ENCODE data around the gene VCAN.

The VCAN gene

GRCh38 chr5:83551821-83552220 is 80.3 kb downstream of the VCAN start:
- Histone ChIP-seq H3K4me1 (peaks cover 0 to 10% (median 2%) of the 10 kb centered on the region in 4 donors), H3K27me3 (no peaks in the 10 kb centered on the region), H3K36me3 (no peaks in the 10 kb centered on the region), H3K9me3 (no peaks in the 10 kb centered on the region), H3K27ac (peak overlapping the region in 1 of 2 donors; percentile 46), H3K4me3 (no peak overlapping the region)
- DNase-seq, result no peak
- TF ChIP-seq CTCF (IDR thresholded peaks at IDR 0.05), result no peak
- intact Hi-C loops (cut with DNase I; ENCODE audit: low total_unique reads), result no loop called here

GRCh38 chr5:83552275-83552674 is 80.7 kb downstream of the VCAN start:
- H3K4me3 ChIP-seq, result no peak overlapping the region
- H3K27me3 ChIP-seq, result no peaks in the 10 kb centered on the region
- H3K27ac ChIP-seq, result peak overlapping the region in 1 of 2 donors; percentile 46
- DNase-seq, result no peak
- H3K9me3 ChIP-seq, result no peaks in the 10 kb centered on the region
- no peaks in the 10 kb centered on the region for H3K36me3 ChIP-seq
- TF ChIP-seq CTCF (IDR thresholded peaks at IDR 0.05), result no peak
- H3K4me1 ChIP-seq, result peaks cover 0 to 10% (median 2%) of the 10 kb centered on the region in 4 donors
- intact Hi-C loops (cut with DNase I; ENCODE audit: low total_unique reads), result no loop called here

- peak overlapping the region; percentile 5 to 46 for H3K27ac ChIP-seq
- TF ChIP-seq CTCF (IDR thresholded peaks at IDR 0.05), result no peak
- H3K9me3 ChIP-seq, result no peaks in the 10 kb centered on the region
- no peaks in the 10 kb centered on the region for H3K36me3 ChIP-seq
- intact Hi-C loops (cut with DNase I; ENCODE audit: low total_unique reads), result no loop called here
- no peaks in the 10 kb centered on the region for H3K27me3 ChIP-seq
- no peak overlapping the region for H3K4me3 ChIP-seq
- H3K4me1 ChIP-seq, result peaks cover 0 to 10% (median 2%) of the 10 kb centered on the region in 4 donors
- DNase-seq, result peak; percentile 64 to 71
Observed at GRCh38 chr5:83553000-83553486, 81.5 kb downstream of the VCAN start.

- Histone ChIP-seq H3K27ac (peak overlapping the region in 1 of 2 donors; percentile 46), H3K4me1 (peaks cover 0 to 17% (median 5%) of the 10 kb centered on the region in 4 donors), H3K4me3 (no peak overlapping the region), H3K36me3 (no peaks in the 10 kb centered on the region), H3K9me3 (no peaks in the 10 kb centered on the region), H3K27me3 (no peaks in the 10 kb centered on the region)
- DNase-seq, result no peak
- intact Hi-C loops (cut with DNase I; ENCODE audit: low total_unique reads), result no loop called here
- no peak for TF ChIP-seq CTCF (IDR thresholded peaks at IDR 0.05)
Observed at GRCh38 chr5:83554133-83554532, 82.6 kb downstream of the VCAN start.

- no peak for TF ChIP-seq CTCF (IDR thresholded peaks at IDR 0.05)
- Histone ChIP-seq H3K27me3 (no peaks in the 10 kb centered on the region), H3K9me3 (no peaks in the 10 kb centered on the region), H3K4me1 (peaks cover 0 to 17% (median 7%) of the 10 kb centered on the region in 4 donors), H3K36me3 (no peaks in the 10 kb centered on the region), H3K27ac (peak overlapping the region in 1 of 2 donors; percentile 15), H3K4me3 (no peak overlapping the region)
- intact Hi-C loops (cut with DNase I; ENCODE audit: low total_unique reads), result no loop called here
- no peak for DNase-seq
Observed at GRCh38 chr5:83554686-83555085, 83.1 kb downstream of the VCAN start.

- Histone ChIP-seq H3K9me3 (no peaks in the 10 kb centered on the region), H3K36me3 (no peaks in the 10 kb centered on the region), H3K27ac (peak overlapping the region in 1 of 2 donors; percentile 15), H3K4me1 (peaks cover 0 to 17% (median 7%) of the 10 kb centered on the region in 4 donors), H3K4me3 (no peak overlapping the region), H3K27me3 (no peaks in the 10 kb centered on the region)
- DNase-seq, result no peak
- no peak for TF ChIP-seq CTCF (IDR thresholded peaks at IDR 0.05)
- intact Hi-C loops (cut with DNase I; ENCODE audit: low total_unique reads), result no loop called here
Observed at GRCh38 chr5:83555263-83555662, 83.7 kb downstream of the VCAN start.
